D341Med (cell line): ENCODE data around the gene UBE2R2.
"Not testable (repeated sequence)": the region's sequence is repeated elsewhere in the genome, so short reads cannot be mapped to it uniquely, and the experiment has no call there.

Source experiments
- DNase-seq: peaks from one replicate; pipeline ENCODE4 v3.0.0; 2012; ENCODE audit warnings: low spot score

UBE2R2 gene

DNA sequence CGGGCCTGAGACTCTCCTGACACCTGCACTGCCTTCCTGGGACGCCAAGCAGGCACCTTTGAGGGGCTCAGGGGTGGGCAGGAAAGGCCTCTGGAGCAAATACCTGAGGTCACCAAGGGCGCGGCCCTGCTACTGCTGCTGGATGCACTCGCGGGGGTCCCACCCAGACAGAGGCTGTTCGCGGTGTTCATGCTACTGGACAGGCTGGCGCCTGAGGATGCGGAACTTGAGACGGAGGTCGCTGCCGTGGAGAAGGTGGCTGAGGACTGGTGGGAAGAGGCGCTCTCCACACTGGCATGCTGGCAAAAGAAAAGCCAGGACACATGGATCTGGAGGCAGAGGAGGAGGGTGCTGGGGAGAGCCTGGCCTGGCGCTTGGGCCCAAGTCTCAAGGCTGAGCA lies 110.7 kb downstream of the UBE2R2 start:
- DNase-seq: no peak

DNA sequence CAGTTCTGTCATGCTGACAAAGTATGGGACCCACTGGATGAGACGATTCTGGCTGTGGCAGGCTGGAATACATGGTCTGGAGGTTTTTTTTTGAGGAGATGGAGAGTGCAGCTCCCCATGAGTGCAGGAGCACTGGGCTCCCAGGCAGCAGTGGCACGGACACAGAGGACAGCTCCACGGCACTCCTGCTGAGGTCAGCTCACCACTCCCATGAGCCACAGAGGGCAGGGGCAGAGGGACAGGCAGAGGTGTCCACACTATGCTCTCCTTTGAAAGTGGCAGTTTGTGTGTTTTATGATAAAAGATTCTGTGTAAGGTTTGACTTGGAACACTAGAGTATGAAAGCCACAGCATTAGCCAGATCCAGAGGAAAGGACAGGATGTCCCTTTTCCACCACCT lies 114.4 kb downstream of the UBE2R2 start:
- DNase-seq: no peak

DNA sequence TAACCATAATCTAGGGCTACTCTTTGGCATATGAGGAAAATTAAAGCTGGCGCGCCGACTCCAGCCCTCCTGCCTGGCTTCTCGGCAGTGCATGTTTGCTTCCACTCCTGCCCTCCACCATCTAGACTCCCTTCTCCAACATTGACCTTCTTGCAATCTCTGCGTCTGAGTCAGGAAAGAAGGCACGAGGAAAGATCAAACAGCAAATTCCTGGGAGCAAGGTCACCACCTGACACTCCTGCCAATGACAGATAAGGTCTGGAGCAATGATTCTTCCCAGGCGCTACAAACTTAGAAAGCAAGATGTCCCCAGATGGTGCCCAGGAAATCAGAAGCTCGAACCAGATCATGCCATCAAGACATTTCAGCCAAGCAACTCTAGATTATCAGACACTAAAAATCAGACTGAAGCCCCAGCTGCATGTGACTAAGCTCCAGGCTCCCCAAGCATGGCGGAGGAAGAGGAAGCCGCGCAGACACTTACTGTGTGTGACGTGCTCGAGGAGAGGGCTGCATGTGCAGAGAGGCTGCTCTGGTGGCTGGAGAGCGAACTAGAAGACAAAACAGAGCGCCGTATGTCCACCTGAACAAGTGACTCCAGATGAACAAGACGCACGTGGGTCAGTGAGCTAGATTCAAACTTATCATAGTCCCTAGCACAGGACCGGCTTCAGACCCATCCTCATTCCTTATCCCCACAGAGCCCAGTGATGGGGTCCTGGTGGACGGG lies 115.3 kb downstream of the UBE2R2 start:
- DNase-seq: no peak

DNA sequence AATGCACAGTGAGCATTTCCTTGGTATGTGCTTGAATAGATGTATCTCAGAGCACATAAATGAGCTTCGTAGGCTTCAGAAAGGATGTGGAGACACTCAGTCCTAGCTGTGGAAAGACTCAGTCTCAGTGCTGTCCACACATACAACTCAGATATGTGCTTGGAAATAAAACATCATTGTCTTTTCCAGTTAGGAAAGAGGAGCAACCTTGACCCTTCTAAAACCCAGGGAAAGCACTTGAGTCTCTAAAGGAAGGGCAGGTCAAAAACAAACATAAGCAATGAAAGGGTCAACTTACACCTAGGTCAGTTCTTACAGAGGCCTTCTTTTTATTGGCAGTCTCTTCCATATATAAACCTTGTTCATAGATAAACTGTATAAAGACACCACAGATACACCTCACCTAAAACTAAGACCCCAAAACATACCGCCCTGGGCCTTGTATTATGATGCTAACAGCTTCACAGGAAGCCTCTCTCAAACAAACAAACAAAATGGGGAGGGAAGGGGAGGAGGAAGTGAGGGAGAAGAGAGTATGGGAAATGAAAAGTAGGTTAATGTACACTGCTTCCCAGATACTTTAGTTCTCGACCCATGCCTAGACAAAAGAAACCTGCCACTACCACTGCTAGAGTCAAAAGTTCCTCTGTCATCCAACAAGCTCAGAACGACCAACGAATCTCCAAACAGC lies 117.4 kb downstream of the UBE2R2 start:
- DNase-seq: no peak

DNA sequence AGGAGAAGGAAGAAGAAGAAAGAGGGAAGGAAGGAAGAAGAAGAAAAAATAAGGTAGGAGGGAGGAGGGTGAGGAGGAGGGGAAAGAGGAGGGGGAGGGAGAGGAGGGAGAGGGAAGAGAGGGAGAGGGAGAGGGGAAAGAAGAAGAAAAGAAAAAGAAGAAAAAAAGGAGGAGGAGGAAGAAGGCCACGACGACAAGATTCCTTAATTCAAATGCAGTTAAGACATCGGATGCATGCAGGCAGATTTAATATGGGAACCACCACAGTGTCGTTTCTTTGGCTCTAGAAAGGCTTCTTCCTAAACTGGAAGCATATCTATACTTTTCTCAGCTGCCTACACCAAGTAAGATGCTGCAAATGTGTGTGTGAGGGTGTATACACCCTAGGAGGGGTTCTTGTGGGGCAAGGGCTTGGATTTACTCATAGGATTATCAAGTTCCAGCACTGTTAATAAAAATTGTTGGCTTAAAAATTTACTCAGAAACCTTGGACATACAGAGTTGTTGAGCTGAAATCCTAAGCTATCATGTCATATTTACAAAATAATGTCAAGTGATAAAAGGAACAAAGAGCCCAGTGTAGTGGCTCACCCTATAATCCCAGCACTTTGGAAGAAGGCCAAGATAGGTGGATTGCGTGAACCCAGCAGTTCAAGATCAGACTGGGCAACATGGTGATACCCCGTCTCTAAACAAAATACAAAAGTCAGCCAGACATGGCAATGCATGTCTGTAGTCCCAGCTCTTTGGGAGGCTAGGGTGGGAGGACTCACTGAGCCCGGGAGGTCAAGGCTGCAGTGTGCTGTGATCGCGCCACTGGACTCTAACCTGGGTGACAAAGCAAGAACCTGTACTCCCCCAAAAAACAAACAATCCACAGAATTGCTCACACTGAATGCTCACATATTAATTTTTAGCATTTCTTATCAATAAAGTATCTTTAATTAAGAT lies 123.2 kb downstream of the UBE2R2 start:
- DNase-seq: no peak

DNA sequence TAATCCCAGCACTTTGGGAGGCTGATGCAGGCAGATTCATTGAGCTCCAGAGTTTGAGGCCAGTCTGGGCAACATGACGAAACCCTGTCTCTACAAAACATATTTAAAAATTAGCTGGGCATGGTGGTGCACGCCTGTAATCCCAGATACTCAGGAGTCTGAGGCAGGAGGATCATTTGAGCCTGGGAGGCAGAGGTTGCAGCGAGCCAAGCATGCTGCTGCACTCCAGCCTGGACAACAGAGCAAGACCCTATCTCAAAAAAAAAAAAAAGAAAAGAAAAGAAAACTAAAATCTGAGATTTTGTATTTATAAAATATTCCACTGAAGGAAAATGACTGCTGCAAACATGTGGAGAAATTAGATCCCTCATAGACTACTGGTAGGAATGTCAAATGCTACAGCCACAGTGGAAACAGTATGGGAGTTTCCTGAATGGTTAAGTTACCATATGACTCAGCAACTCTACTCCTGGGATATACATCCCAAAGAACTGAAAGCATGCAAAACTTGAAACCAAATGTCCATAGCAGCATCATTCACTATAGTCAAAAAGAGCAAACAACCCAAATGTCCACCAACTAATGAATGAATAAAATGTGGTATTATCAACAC lies 125.6 kb downstream of the UBE2R2 start:
- DNase-seq: no peak

DNA sequence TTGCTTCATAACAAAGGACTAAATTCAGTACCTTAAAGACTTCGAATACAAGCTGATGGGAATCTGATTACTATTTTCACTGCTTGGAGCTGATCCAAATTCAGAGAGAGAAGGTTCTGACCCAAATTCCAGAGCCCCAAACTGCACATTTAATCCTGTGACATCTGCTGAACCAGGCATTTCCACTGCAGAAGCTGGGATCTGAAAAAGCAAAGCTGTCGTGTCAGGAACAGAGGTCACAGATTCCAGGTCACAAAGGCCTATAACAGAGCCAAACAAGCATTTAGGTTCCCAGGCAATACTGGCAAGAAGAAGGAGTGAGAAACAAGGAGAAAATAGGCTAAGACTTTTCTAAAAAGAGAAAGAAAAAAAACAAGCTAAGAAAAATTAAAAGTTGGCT lies 126.4 kb downstream of the UBE2R2 start:
- DNase-seq: no peak

DNA sequence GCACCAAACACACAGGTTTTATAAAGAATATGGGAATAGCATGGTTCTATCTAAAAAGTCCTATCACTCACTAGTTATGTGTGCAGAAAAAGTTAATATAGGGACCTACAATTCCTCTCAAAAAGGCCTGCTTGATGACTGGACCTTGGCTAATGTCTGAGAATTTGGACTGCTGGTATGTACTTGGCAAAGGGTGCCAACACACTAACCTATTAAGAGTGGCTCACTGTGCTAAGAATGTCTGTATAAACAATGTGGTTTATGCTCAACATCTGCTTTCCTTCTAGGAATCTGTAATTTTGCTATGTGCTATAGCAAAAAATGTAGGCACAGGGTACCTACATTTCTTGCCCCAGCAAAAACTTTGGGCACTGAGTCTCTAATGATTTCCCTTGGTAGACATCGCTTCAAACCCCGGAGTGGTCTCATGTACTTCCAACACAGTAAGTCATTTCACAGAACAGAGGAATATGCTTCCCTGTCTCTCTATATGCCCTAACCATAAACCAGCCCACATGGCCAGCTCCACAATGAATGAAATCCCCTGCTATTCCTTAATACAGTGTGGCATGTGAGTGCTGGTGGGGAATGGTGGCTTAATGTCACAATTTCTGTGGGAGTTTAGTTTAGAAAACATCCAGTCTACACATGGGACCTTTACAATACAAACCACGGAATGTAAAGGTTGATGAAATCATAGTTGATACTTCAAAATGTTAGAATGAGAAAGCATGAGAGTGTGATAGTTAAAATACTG lies 130.0 kb downstream of the UBE2R2 start:
- no peak for DNase-seq

DNA sequence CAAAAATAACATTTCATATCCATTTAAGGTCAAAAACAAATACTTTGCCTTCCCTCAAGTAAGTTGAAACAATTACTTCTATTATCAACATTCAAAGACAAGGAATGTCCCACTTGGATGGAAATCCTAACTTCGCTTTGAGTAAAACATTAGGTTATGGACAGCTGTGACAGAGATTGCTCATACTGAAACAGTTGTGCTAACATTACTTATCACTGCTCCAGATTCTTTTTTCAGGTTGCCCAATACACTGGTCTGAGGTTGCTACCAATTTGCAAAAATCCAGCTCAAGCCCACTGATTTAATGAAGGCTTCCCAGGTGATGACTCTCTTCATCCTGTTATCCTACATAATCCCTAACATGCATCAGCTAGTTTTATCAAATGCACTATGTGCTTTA lies 133.4 kb downstream of the UBE2R2 start:
- no peak for DNase-seq

DNA sequence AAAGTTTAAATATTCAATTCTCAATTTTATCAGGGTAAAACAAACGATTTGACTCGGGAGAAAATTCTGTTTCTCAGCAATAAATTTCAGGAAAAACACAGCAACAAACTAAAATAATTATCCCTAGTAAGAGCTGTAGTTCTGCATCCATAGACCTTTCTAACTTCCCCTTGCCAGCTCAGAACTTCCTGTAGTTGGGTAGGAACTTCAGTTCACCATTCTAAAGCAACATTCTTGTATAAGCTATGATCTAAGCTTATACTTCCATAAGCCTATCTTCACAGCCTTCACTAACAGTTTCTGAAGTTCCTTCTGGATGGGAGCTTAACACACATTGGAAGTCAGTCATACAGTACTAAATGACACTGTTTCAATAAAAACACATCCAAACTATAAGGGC lies 135.1 kb downstream of the UBE2R2 start:
- no peak for DNase-seq

DNA sequence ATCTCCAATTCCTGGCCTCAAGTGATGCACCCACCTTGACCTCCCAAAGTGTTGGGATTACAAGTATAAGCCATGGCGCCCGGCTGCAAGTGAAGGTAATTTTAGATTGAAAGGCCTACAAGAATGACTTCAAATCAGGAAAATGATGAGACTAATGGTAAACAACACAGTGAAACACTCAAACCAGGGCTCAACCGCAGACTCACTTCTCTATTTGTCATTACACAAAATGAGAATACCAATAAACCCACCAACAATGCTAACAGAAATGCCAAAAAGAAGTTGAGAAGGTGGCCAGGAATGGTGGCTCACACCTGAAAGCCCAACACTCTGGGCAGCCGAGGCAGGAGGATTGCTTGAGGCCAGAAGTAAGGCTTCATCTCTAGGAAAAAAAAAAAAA lies 139.6 kb downstream of the UBE2R2 start:
- DNase-seq: no peak

DNA sequence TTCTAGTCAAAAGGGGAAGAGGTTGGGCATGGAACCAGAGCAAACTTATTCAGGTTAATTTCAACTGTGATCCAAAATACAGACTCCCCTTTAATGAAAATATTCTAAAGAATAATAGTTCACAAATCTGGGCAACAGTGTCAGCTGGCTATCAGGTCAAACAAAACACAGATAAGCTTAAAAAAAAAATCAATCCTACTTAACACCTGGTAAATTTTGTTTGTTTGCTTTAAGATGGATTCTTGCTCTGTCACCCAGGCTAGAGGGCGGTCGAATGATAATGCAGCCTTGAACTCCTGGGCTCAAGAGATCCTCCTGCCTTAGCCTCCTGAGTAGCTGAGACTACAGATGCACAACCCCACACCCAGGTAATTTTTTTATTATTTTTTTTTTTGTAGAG lies 142.8 kb downstream of the UBE2R2 start:
- no peak for DNase-seq

DNA sequence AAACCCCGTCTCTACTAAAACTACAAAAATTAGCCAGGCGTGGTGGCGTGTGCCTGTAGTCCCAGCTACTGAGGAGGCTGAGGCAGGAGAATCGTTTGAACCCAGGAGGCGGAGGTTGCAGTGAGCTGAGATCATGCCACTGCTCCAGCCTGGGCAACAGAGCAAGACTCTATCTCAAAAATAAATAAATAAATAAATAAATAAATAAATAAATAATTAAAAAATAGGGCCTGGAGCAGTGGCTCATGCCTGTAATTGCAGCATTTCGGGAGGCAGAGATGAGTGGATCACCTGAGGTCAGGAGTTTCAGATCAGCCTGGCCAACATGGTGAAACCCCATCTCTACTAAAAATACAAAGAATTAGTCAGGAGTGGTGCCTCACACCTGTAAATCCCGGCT lies 145.5 kb downstream of the UBE2R2 start:
- not testable (repeated sequence) for DNase-seq

DNA sequence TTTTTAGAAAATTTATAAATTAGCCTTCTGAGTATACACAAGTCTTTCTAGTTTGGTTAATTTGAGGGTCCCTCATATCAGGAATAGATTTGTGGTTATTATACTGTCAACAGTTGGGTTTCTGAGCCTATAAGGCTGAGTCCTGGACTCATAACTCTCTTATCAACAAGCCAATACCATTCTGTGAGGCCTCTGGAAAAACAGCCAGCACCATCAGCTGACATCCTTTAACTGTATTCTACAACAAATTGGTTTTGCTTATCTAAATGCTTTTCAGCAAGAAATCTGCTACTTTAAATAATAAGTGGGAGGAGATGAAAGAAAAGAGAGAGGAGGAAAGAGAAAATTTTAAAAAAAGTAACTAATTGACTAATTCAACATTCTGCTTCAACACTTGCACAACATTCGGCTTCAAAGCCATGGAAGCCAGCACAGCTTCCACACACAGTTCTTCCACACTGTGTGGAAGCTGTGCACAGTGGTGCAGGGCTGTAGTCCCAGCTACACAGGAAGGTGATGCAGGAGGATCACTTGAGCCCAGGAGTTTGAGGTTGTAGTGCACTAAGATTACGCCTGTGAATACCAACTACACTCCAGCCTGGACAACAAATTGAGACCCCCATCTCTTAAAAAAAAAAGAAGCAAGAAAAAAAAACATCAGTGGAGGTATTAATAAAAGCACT lies 147.3 kb downstream of the UBE2R2 start:
- DNase-seq: no peak
